Transverse colon (tissue), 4 donors: ENCODE data around the gene GOSR1. TPM values are rescaled to one million over a fixed set of nuclear protein-coding genes. Genes with fewer than 3 reads are reported as not detected.

Experiments
- DNase-seq: peaks from one replicate; pipeline ENCODE4 v3.0.0-alpha.2; 2019
- H3K27ac ChIP-seq, 4 donors: fragments of 200-600 bp; sonication (generic); 2 replicates each; pipeline ENCODE4 v1.5.1; 2016 to 2018; ENCODE audit warnings: inconsistent platforms in 4 of 4
- H3K27me3 ChIP-seq: fragments of 200-600 bp; sonication (generic); 2 replicates; pipeline ENCODE4 v1.5.1; 2017; ENCODE audit warnings: inconsistent platforms
- H3K36me3 ChIP-seq, 4 donors: fragments of 200-600 bp; sonication (generic); 2 replicates each; pipeline ENCODE4 v1.5.1; 2017 to 2019; ENCODE audit warnings: inconsistent platforms in 4 of 4
- H3K4me1 ChIP-seq, 4 donors: fragments of 200-600 bp; sonication (generic); 2 replicates each; pipeline ENCODE4 v1.5.1; 2017 to 2020; ENCODE audit warnings: inconsistent platforms in 4 of 4
- H3K4me3 ChIP-seq, 4 donors: fragments of 200-600 bp; sonication (generic); 1 replicate in 1 of 4; 2 replicates in 3 of 4; pipeline versions ENCODE4 v1.5.1 to v1.6.1; 2017 to 2019; ENCODE audit warnings: inconsistent platforms in 4 of 4
- H3K9me3 ChIP-seq, 2 donors: fragments of 200-600 bp; sonication (generic); 2 replicates each; pipeline ENCODE4 v1.5.1; 2017 to 2019; ENCODE audit warnings: inconsistent platforms in 2 of 2
- EP300 ChIP-seq: sonication (generic); formaldehyde crosslinking; IDR thresholded peaks from one replicate; pipeline ENCODE4 v1.6.1; 2017; ENCODE audit warnings: antibody characterized with exemption, low read depth
- POLR2A ChIP-seq: fragments of 450-650 bp; IDR thresholded peaks from one replicate; pipeline ENCODE4 v1.6.1; 2016; ENCODE audit warnings: antibody characterized with exemption, mild to moderate bottlenecking, moderate library complexity
- POLR2AphosphoS5 ChIP-seq, 3 donors: sonication (generic); formaldehyde crosslinking; IDR thresholded peaks; one replicate each; pipeline ENCODE4 v1.6.1; 2016; ENCODE audit warnings: antibody characterized with exemption in 3 of 3
- WGBS, 2 donors: methylation state at CpG; one replicate each; pipeline ENCODE4 v1.1.5; 2018; ENCODE audit warnings: low coverage in 1 of 2; 5-methylcytosine and 5-hydroxymethylcytosine counted together
- in situ Hi-C, 4 donors: fragments of 200-750 bp; cut with MboI; loops; one replicate each; pipeline versions ENCODE4 v1.15.0 to v1.15.1; 2017; ENCODE audit warnings: low sequenced_read_pairs in 3 of 4, low pct_ligation_motif_present in 1 of 4, low pct_unique_long_range_greater_than_20kb in 1 of 4
- intact Hi-C: fragments of 100-400 bp; cut with DNase I; formaldehyde crosslinking; loops from one replicate; pipeline ENCODE4 v1.15.1; 2023; ENCODE audit warnings: low total_unique reads
- total RNA-seq, 4 donors: library from RNA; depleted of rRNA; stranded (reverse); fragments of >200 nt; gene quantifications; one replicate each; pipeline ENCODE4 v1.1.0, GENCODE V29; 2016
- TF ChIP-seq, protein P1 (sequence below), 5 experiments: fragments of 200-600 bp in 3 of 5; fragments of 450-650 bp in 2 of 5; sonication (generic) in 3 of 5; IDR thresholded peaks; 1 replicate in 2 of 5; 2 replicates in 3 of 5; pipeline ENCODE4 v1.5.1; 2016 to 2017; ENCODE audit warnings: antibody characterized with exemption in 5 of 5, inconsistent platforms in 3 of 5, mild to moderate bottlenecking in 2 of 5, moderate library complexity in 1 of 5

The GOSR1 gene
- total RNA-seq, 4 donors from 2014 or later, result 27.3 to 56.1 (median 42.1) TPM

DNA sequence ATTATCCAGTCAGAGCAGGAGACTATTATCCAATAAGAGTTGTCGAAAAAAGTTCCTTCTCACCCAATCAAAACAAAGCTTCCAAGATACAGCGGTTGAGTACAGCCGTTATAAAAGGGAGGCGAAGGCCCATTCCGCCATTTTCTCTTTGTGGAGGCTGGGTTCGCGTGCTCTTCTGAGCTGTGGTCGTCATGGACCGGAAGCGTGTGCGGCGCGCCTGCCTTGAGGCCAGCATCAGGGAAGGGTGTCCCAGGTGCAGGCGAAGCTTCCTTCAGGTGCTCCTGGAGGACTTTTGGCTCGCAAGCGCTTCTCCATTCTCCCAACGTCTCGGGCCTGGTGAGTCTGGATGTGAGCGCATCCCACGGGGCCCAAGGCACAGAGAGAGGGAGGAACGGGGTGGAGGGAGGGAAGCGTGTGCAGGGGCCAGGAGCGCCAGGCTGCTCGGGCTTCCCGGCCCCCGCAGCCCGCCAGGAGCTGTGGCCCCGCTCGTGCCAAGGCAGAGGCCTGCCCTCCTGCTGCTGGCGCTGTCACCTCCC lies 99.2 kb downstream of the GOSR1 start:
- WGBS, 2 donors, result 92 to 100% methylated on average over 8 to 29 of the region's 30 CpGs
- no peak for DNase-seq
- in situ Hi-C loops, result no loop called here

More for the DNA sequence above, 99.2 kb downstream of the GOSR1 start:
- Histone ChIP-seq H3K36me3 (no peaks in the 10 kb centered on the region), H3K27me3 (no peaks in the 10 kb centered on the region), H3K4me3 (no peak overlapping the region), H3K9me3 (no peaks in the 10 kb centered on the region), H3K4me1 (no peaks in the 10 kb centered on the region), H3K27ac (no peak overlapping the region)
- intact Hi-C loops, result no loop called here
- TF ChIP-seq EP300, result no peak
- TF ChIP-seq POLR2A, result no peak
- TF ChIP-seq POLR2AphosphoS5 (IDR thresholded peaks at IDR 0.05), result no peak
- TF ChIP-seq, protein P1, sequence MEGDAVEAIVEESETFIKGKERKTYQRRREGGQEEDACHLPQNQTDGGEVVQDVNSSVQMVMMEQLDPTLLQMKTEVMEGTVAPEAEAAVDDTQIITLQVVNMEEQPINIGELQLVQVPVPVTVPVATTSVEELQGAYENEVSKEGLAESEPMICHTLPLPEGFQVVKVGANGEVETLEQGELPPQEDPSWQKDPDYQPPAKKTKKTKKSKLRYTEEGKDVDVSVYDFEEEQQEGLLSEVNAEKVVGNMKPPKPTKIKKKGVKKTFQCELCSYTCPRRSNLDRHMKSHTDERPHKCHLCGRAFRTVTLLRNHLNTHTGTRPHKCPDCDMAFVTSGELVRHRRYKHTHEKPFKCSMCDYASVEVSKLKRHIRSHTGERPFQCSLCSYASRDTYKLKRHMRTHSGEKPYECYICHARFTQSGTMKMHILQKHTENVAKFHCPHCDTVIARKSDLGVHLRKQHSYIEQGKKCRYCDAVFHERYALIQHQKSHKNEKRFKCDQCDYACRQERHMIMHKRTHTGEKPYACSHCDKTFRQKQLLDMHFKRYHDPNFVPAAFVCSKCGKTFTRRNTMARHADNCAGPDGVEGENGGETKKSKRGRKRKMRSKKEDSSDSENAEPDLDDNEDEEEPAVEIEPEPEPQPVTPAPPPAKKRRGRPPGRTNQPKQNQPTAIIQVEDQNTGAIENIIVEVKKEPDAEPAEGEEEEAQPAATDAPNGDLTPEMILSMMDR (IDR thresholded peaks at IDR 0.05), result no peak

Other genes starting within 250 kb of the GOSR1 start
- 1 to 10 TPM in 1 of 4 donors, under 1 TPM in 1, not detected in 2; 0.16 to 4.8 TPM for gene SLC6A4, start 241.7 kb upstream of the GOSR1 start, total RNA-seq
- 10 to 100 TPM; 13.5 to 32.1 (median 20.4) TPM for gene BLMH, start 185.5 kb upstream of the GOSR1 start, total RNA-seq
- gene TMIGD1, start 143.4 kb upstream of the GOSR1 start, total RNA-seq, result 100 to 1,000 TPM in 3 of 4 donors, under 1 TPM in 1; 0.80 to 488 (median 131) TPM
- 100 to 1,000 TPM in 3 of 4 donors, 10 to 100 TPM in 1; 92.0 to 488 (median 105) TPM for gene CPD, start 98.5 kb upstream of the GOSR1 start, total RNA-seq